Measurements from ENCODE around the gene OCRL.
A peak's percentile ranks its signal among the peaks of the same experiment; 100 is the strongest.

Gene OCRL

DNA sequence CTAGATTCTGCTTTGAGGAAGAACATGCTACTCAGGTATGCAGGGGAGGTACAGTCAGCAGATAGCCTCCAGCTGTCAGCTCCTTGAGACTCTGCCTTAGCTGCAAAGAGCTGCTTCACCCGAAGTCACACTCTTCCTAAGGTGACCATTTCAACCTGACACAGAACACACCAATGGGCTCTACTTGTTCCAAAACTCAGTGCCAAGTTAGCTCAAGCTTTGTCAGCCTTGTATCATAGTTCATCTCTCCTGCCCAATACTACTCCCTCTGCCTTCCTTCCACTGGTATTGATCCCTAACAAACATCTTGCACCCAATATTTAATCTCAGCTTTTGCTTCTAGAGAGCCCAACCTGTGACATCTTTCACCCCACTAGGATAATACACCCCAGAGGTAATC lies 8.9 kb upstream of the OCRL start:
- Histone ChIP-seq H3K27ac (replicated peaks; ENCODE audit: low read length) (no peak overlapping the region), H3K27me3 (ENCODE audit: control insufficient read depth in 3 of 3, insufficient read depth in 3 of 3, low read depth in 1 of 3, low read length in 3 of 3) (peaks cover 0 to 23% (median 0%) of the 10 kb centered on the region in 3 experiments), H3K4me3 (ENCODE audit: low read length in 2 of 2) (no peak overlapping the region), H3K4me1 (ENCODE audit: control insufficient read depth in 2 of 2, insufficient read depth in 1 of 2, low read depth in 1 of 2, low read length in 2 of 2) (no peaks in the 10 kb centered on the region), H2AK5ac (ENCODE audit: low read depth, low read length) (no peak overlapping the region), H2BK12ac (ENCODE audit: low read length) (no peak overlapping the region), H3K79me1 (ENCODE audit: low read depth, low read length) (no peaks in the 10 kb centered on the region), H2AFZ (ENCODE audit: low read length) (no peak overlapping the region), H2BK120ac (ENCODE audit: low read depth, low read length) (no peak overlapping the region), H4K8ac (ENCODE audit: low read depth, low read length) (no peak overlapping the region), H3K36me3 (replicated peaks in 1 of 2; ENCODE audit: control insufficient read depth in 2 of 2, insufficient read depth in 2 of 2, low read length in 2 of 2) (no peaks in the 10 kb centered on the region), H2BK15ac (ENCODE audit: low read length) (no peak overlapping the region), H3K14ac (ENCODE audit: low read length) (no peak overlapping the region), H3K9ac (ENCODE audit: low read depth, low read length, poor library complexity) (no peak overlapping the region), H3K4me2 (ENCODE audit: insufficient read depth, low read length, poor library complexity, severe bottlenecking) (no peak overlapping the region), H3K4ac (ENCODE audit: low read length) (no peak overlapping the region), H3K18ac (ENCODE audit: low read length) (no peak overlapping the region), H3K9me3 (replicated peaks in 1 of 2; ENCODE audit: control insufficient read depth in 2 of 2, insufficient read depth in 1 of 2, low read depth in 1 of 2, low read length in 2 of 2) (no peaks in the 10 kb centered on the region), H2BK5ac (ENCODE audit: low read length) (no peak overlapping the region), H4K91ac (ENCODE audit: low read depth, low read length, poor library complexity) (no peak overlapping the region), H3K23ac (ENCODE audit: low read depth, low read length, poor library complexity) (no peak overlapping the region)
- DNase-seq (ENCODE audit: low spot score) = no peak
- WGBS, 2 donors (ENCODE audit: extremely low coverage in 2 of 2, insufficient read length in 2 of 2, insufficient replicate concordance in 1 of 2) = no CpG with 5 or more reads among the region's 1 CpG

DNA sequence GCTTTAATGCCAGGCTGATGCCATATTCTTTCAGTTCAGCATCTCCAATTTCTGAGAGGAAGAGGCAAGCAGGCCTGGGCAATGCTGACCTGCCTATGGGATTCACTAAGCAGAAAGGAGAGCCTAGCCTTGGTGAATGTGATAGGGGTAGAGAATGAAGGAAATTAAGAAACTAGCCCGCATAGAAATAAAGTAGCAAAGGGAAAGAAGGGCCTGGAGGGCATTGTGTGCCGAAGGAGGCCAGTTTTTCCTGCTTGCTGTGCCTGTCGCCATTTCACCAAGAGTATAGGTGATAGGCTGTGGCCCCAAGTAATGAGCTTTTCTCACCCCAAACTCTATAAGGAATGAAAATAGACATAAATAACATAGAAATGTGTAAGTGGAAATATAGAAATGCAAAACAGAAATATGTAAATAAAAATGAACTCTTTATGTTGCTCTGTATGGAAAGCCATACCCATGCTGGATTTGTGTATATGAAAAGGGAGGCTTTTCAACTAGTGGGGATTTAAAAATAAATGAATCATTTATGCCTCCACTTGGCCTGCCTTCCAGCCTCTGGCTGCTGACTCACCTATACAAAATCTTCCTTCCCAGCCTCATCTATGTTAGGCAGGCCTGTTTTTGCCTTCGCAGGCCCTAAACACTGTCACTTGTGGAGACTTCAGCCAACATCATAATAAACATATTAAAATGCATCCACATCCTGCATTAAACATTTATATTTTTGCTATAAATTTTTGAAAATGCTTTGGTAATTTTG lies 5.1 kb upstream of the OCRL start:
- Histone ChIP-seq H4K91ac (ENCODE audit: low read depth, low read length, poor library complexity) (no peak overlapping the region), H3K23ac (ENCODE audit: low read depth, low read length, poor library complexity) (no peak overlapping the region), H3K36me3 (replicated peaks in 1 of 2; ENCODE audit: control insufficient read depth in 2 of 2, insufficient read depth in 2 of 2, low read length in 2 of 2) (no peaks in the 10 kb centered on the region), H2AK5ac (ENCODE audit: low read depth, low read length) (no peak overlapping the region), H3K9ac (ENCODE audit: low read depth, low read length, poor library complexity) (no peak overlapping the region), H4K8ac (ENCODE audit: low read depth, low read length) (no peak overlapping the region), H3K9me3 (replicated peaks in 1 of 2; ENCODE audit: control insufficient read depth in 2 of 2, insufficient read depth in 1 of 2, low read depth in 1 of 2, low read length in 2 of 2) (no peaks in the 10 kb centered on the region), H3K79me1 (ENCODE audit: low read depth, low read length) (no peaks in the 10 kb centered on the region), H2BK120ac (ENCODE audit: low read depth, low read length) (no peak overlapping the region), H3K18ac (ENCODE audit: low read length) (no peak overlapping the region), H3K27me3 (ENCODE audit: control insufficient read depth in 3 of 3, insufficient read depth in 3 of 3, low read depth in 1 of 3, low read length in 3 of 3) (peaks cover 0 to 23% (median 0%) of the 10 kb centered on the region in 3 experiments), H3K27ac (replicated peaks; ENCODE audit: low read length) (no peak overlapping the region), H2BK5ac (ENCODE audit: low read length) (no peak overlapping the region), H2BK15ac (ENCODE audit: low read length) (no peak overlapping the region), H3K14ac (ENCODE audit: low read length) (no peak overlapping the region), H3K4me1 (ENCODE audit: control insufficient read depth in 2 of 2, insufficient read depth in 1 of 2, low read depth in 1 of 2, low read length in 2 of 2) (no peaks in the 10 kb centered on the region), H3K4me3 (ENCODE audit: low read length in 2 of 2) (no peak overlapping the region), H2AFZ (ENCODE audit: low read length) (no peak overlapping the region), H3K4me2 (ENCODE audit: insufficient read depth, low read length, poor library complexity, severe bottlenecking) (no peak overlapping the region), H2BK12ac (ENCODE audit: low read length) (no peak overlapping the region), H3K4ac (ENCODE audit: low read length) (no peak overlapping the region)
- no CpG with 5 or more reads among the region's 4 CpGs for WGBS, 2 donors (ENCODE audit: extremely low coverage in 2 of 2, insufficient read length in 2 of 2, insufficient replicate concordance in 1 of 2)
- DNase-seq (ENCODE audit: low spot score) = no peak

DNA sequence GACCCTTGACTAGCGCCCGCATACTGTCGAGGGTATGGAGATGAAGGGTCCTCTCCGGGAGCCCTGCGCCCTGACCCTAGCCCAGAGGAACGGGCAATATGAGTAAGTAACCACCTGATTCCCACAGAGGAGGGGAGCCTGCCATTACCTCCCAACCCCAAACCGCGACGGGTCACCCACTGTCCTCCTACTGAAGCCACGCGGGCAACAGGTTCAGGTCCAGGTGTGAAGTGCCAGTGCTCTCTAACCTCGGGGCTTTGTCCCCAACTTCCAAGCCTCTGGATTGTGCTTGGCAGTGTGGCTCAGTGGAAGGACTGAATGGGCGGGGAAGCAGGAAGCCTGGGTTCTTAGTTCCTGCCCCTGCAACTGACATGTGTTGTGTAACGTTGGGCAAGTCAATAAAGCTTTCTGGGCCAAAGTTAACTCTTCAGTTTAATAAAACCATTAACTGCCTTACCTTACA lies 694 bp downstream of the OCRL start:
- Histone ChIP-seq H3K27me3 (ENCODE audit: control insufficient read depth in 3 of 3, insufficient read depth in 3 of 3, low read depth in 1 of 3, low read length in 3 of 3) (no peaks in the 10 kb centered on the region), H2AFZ (ENCODE audit: low read length) (peak overlapping the region; percentile 50), H3K23ac (ENCODE audit: low read depth, low read length, poor library complexity) (no peak overlapping the region), H3K36me3 (replicated peaks in 1 of 2; ENCODE audit: control insufficient read depth in 2 of 2, insufficient read depth in 2 of 2, low read length in 2 of 2) (peaks cover 4 to 29% of the 10 kb centered on the region in 2 donors), H4K8ac (ENCODE audit: low read depth, low read length) (no peak overlapping the region), H2BK5ac (ENCODE audit: low read length) (no peak overlapping the region), H3K4ac (ENCODE audit: low read length) (no peak overlapping the region), H2AK5ac (ENCODE audit: low read depth, low read length) (no peak overlapping the region), H3K9ac (ENCODE audit: low read depth, low read length, poor library complexity) (peak overlapping the region; percentile 70), H3K14ac (ENCODE audit: low read length) (no peak overlapping the region), H3K4me1 (ENCODE audit: control insufficient read depth in 2 of 2, insufficient read depth in 1 of 2, low read depth in 1 of 2, low read length in 2 of 2) (no peaks in the 10 kb centered on the region), H2BK12ac (ENCODE audit: low read length) (no peak overlapping the region), H3K27ac (replicated peaks; ENCODE audit: low read length) (no peak overlapping the region), H3K4me3 (ENCODE audit: low read length in 2 of 2) (peak overlapping the region; percentile 63 to 89), H4K91ac (ENCODE audit: low read depth, low read length, poor library complexity) (no peak overlapping the region), H2BK120ac (ENCODE audit: low read depth, low read length) (no peak overlapping the region), H2BK15ac (ENCODE audit: low read length) (no peak overlapping the region), H3K9me3 (replicated peaks in 1 of 2; ENCODE audit: control insufficient read depth in 2 of 2, insufficient read depth in 1 of 2, low read depth in 1 of 2, low read length in 2 of 2) (no peaks in the 10 kb centered on the region), H3K79me1 (ENCODE audit: low read depth, low read length) (no peaks in the 10 kb centered on the region), H3K4me2 (ENCODE audit: insufficient read depth, low read length, poor library complexity, severe bottlenecking) (peak overlapping the region; percentile 66), H3K18ac (ENCODE audit: low read length) (peak overlapping the region; percentile 28)
- WGBS, 2 donors (ENCODE audit: extremely low coverage in 2 of 2, insufficient read length in 2 of 2, insufficient replicate concordance in 1 of 2) = no CpG with 5 or more reads among the region's 14 CpGs
- DNase-seq (ENCODE audit: low spot score) = no peak

DNA sequence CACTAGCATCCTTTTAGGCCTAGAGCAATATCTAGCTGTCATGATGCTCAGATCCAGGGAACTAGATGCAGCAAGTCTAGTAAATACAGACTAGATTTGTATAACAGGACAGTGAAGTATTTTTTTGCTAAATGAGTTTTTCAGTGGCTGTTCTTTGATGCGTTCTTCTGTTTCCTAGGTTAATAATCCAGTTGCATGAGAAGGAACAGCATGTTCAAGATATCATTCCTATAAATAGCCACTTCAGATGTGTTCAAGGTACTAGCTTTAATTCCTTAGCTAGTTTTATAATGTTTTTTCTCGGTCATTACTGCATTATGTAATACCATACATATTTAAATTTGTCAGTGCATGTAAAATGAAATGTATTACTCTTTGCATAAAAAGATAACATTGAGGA lies 4.7 kb downstream of the OCRL start:
- no peak overlapping the region for H2BK12ac ChIP-seq (ENCODE audit: low read length)
- H3K27me3 ChIP-seq (ENCODE audit: control insufficient read depth in 3 of 3, insufficient read depth in 3 of 3, low read depth in 1 of 3, low read length in 3 of 3) = no peaks in the 10 kb centered on the region
- no peak overlapping the region for H4K8ac ChIP-seq (ENCODE audit: low read depth, low read length)
- H3K27ac ChIP-seq (replicated peaks; ENCODE audit: low read length) = no peak overlapping the region
- H2BK120ac ChIP-seq (ENCODE audit: low read depth, low read length) = no peak overlapping the region
- no peaks in the 10 kb centered on the region for H3K79me1 ChIP-seq (ENCODE audit: low read depth, low read length)
- H3K4me3 ChIP-seq (ENCODE audit: low read length in 2 of 2) = no peak overlapping the region
- H3K9ac ChIP-seq (ENCODE audit: low read depth, low read length, poor library complexity) = no peak overlapping the region
- H3K4me2 ChIP-seq (ENCODE audit: insufficient read depth, low read length, poor library complexity, severe bottlenecking) = no peak overlapping the region
- peaks cover 4 to 62% of the 10 kb centered on the region in 2 donors for H3K36me3 ChIP-seq (replicated peaks in 1 of 2; ENCODE audit: control insufficient read depth in 2 of 2, insufficient read depth in 2 of 2, low read length in 2 of 2)
- H2AFZ ChIP-seq (ENCODE audit: low read length) = no peak overlapping the region
- H3K4ac ChIP-seq (ENCODE audit: low read length) = no peak overlapping the region
- H3K4me1 ChIP-seq (ENCODE audit: control insufficient read depth in 2 of 2, insufficient read depth in 1 of 2, low read depth in 1 of 2, low read length in 2 of 2) = no peaks in the 10 kb centered on the region
- H3K18ac ChIP-seq (ENCODE audit: low read length) = no peak overlapping the region
- no peak overlapping the region for H2BK5ac ChIP-seq (ENCODE audit: low read length)
- H2BK15ac ChIP-seq (ENCODE audit: low read length) = no peak overlapping the region
- no peak overlapping the region for H3K14ac ChIP-seq (ENCODE audit: low read length)
- no CpG with 5 or more reads among the region's 2 CpGs for WGBS, 2 donors (ENCODE audit: extremely low coverage in 2 of 2, insufficient read length in 2 of 2, insufficient replicate concordance in 1 of 2)
- no peak overlapping the region for H2AK5ac ChIP-seq (ENCODE audit: low read depth, low read length)
- no peak overlapping the region for H4K91ac ChIP-seq (ENCODE audit: low read depth, low read length, poor library complexity)
- H3K23ac ChIP-seq (ENCODE audit: low read depth, low read length, poor library complexity) = no peak overlapping the region
- no peak for DNase-seq (ENCODE audit: low spot score)
- no peaks in the 10 kb centered on the region for H3K9me3 ChIP-seq (replicated peaks in 1 of 2; ENCODE audit: control insufficient read depth in 2 of 2, insufficient read depth in 1 of 2, low read depth in 1 of 2, low read length in 2 of 2)
